T-helper 1 cell treated with Interleukin-12 subunit alpha and Interleukin-12 subunit beta and Interleukin-4 antibody, amounts not matched to agents 30 μg/mL and 1 μg/mL, for 36 hours (primary cell): ENCODE data around the gene ZNF296.

ENCODE experiments used
- H3K27ac Mint-ChIP-seq: one replicate; pipeline ENCODE4 v1.8.0; 2021; ENCODE audit warnings: mild to moderate bottlenecking, mixed read lengths
- H3K27me3 Mint-ChIP-seq: one replicate; pipeline ENCODE4 v1.8.0; 2021; ENCODE audit warnings: low read depth, mixed read lengths
- H3K36me3 Mint-ChIP-seq: one replicate; pipeline ENCODE4 v1.8.0; 2021; ENCODE audit warnings: low read depth, mixed read lengths
- H3K4me1 Mint-ChIP-seq: one replicate; pipeline ENCODE4 v1.8.0; 2021; ENCODE audit warnings: low read depth, mixed read lengths
- H3K4me3 Mint-ChIP-seq: one replicate; pipeline ENCODE4 v1.8.0; 2021; ENCODE audit warnings: mild to moderate bottlenecking, moderate library complexity, mixed read lengths
- H3K9me3 Mint-ChIP-seq: one replicate; pipeline ENCODE4 v1.8.0; 2021; ENCODE audit warnings: mixed read lengths

ZNF296 gene

GRCh38 chr19:45066921-45067661 lies 9.2 kb downstream of the ZNF296 start:
- Mint-ChIP-seq H3K4me3 (no peak overlapping the region), H3K36me3 (peaks cover 20% of the 10 kb centered on the region), H3K27ac (no peak overlapping the region)

GRCh38 chr19:45063851-45064801 lies 12.2 kb downstream of the ZNF296 start:
- Mint-ChIP-seq H3K9me3 (no peaks in the 10 kb centered on the region), H3K4me1 (peaks cover 3% of the 10 kb centered on the region), H3K36me3 (peaks cover 27% of the 10 kb centered on the region), H3K27me3 (no peaks in the 10 kb centered on the region), H3K27ac (peak overlapping the region; percentile 41), H3K4me3 (no peak overlapping the region)

More at GRCh38 chr19:45066921-45067661, 9.2 kb downstream of the ZNF296 start:
- H3K27me3 Mint-ChIP-seq = no peaks in the 10 kb centered on the region
- no peaks in the 10 kb centered on the region for H3K9me3 Mint-ChIP-seq
- no peaks in the 10 kb centered on the region for H3K4me1 Mint-ChIP-seq

GRCh38 chr19:45061965-45062364 lies 14.3 kb downstream of the ZNF296 start:
- Mint-ChIP-seq H3K27me3 (no peaks in the 10 kb centered on the region), H3K9me3 (no peaks in the 10 kb centered on the region), H3K36me3 (peaks cover 41% of the 10 kb centered on the region), H3K4me3 (no peak overlapping the region), H3K27ac (no peak overlapping the region), H3K4me1 (peaks cover 6% of the 10 kb centered on the region)

GRCh38 chr19:45059258-45059965 lies 16.9 kb downstream of the ZNF296 start:
- Mint-ChIP-seq H3K9me3 (no peaks in the 10 kb centered on the region), H3K27ac (no peak overlapping the region), H3K27me3 (no peaks in the 10 kb centered on the region), H3K4me1 (peaks cover 8% of the 10 kb centered on the region), H3K4me3 (no peak overlapping the region), H3K36me3 (peaks cover 45% of the 10 kb centered on the region)

- H3K4me1 Mint-ChIP-seq = peaks cover 8% of the 10 kb centered on the region
- no peak overlapping the region for H3K27ac Mint-ChIP-seq
- H3K9me3 Mint-ChIP-seq = no peaks in the 10 kb centered on the region
- H3K36me3 Mint-ChIP-seq = peaks cover 48% of the 10 kb centered on the region
- H3K4me3 Mint-ChIP-seq = no peak overlapping the region
- no peaks in the 10 kb centered on the region for H3K27me3 Mint-ChIP-seq
Observed at GRCh38 chr19:45058622-45059159, 17.6 kb downstream of the ZNF296 start.

- Mint-ChIP-seq H3K4me1 (peaks cover 8% of the 10 kb centered on the region), H3K27ac (no peak overlapping the region), H3K9me3 (no peaks in the 10 kb centered on the region), H3K36me3 (peaks cover 44% of the 10 kb centered on the region), H3K27me3 (no peaks in the 10 kb centered on the region), H3K4me3 (no peak overlapping the region)
Observed at GRCh38 chr19:45057444-45057843, 18.8 kb downstream of the ZNF296 start.

GRCh38 chr19:45056831-45057230 lies 19.4 kb downstream of the ZNF296 start:
- Mint-ChIP-seq H3K27me3 (no peaks in the 10 kb centered on the region), H3K4me3 (no peak overlapping the region), H3K27ac (no peak overlapping the region), H3K36me3 (peaks cover 47% of the 10 kb centered on the region), H3K9me3 (no peaks in the 10 kb centered on the region), H3K4me1 (peaks cover 11% of the 10 kb centered on the region)

GRCh38 chr19:45051929-45052579 lies 24.2 kb downstream of the ZNF296 start:
- Mint-ChIP-seq H3K27ac (no peak overlapping the region), H3K4me1 (peaks cover 15% of the 10 kb centered on the region), H3K27me3 (no peaks in the 10 kb centered on the region), H3K4me3 (no peak overlapping the region), H3K9me3 (no peaks in the 10 kb centered on the region), H3K36me3 (peaks cover 18% of the 10 kb centered on the region)

- Mint-ChIP-seq H3K36me3 (peaks cover 22% of the 10 kb centered on the region), H3K4me3 (no peak overlapping the region), H3K27me3 (no peaks in the 10 kb centered on the region), H3K27ac (no peak overlapping the region), H3K9me3 (no peaks in the 10 kb centered on the region), H3K4me1 (peaks cover 26% of the 10 kb centered on the region)
Observed at GRCh38 chr19:45050036-45050435, 26.2 kb downstream of the ZNF296 start.

GRCh38 chr19:45049073-45049736 lies 27.1 kb downstream of the ZNF296 start:
- H3K4me1 Mint-ChIP-seq = peaks cover 28% of the 10 kb centered on the region
- no peaks in the 10 kb centered on the region for H3K27me3 Mint-ChIP-seq
- H3K9me3 Mint-ChIP-seq = no peaks in the 10 kb centered on the region
- H3K27ac Mint-ChIP-seq = no peak overlapping the region
- H3K4me3 Mint-ChIP-seq = no peak overlapping the region
- peaks cover 20% of the 10 kb centered on the region for H3K36me3 Mint-ChIP-seq

- peak overlapping the region; percentile 47 for H3K4me3 Mint-ChIP-seq
- H3K36me3 Mint-ChIP-seq = peaks cover 16% of the 10 kb centered on the region
- H3K27me3 Mint-ChIP-seq = no peaks in the 10 kb centered on the region
- peak overlapping the region; percentile 75 for H3K27ac Mint-ChIP-seq
- no peaks in the 10 kb centered on the region for H3K9me3 Mint-ChIP-seq
- peaks cover 28% of the 10 kb centered on the region for H3K4me1 Mint-ChIP-seq
Observed at GRCh38 chr19:45047188-45047797, 29.0 kb downstream of the ZNF296 start.

- H3K27ac Mint-ChIP-seq = no peak overlapping the region
- peaks cover 34% of the 10 kb centered on the region for H3K4me1 Mint-ChIP-seq
- no peaks in the 10 kb centered on the region for H3K27me3 Mint-ChIP-seq
Observed at GRCh38 chr19:45046355-45046754, 29.9 kb downstream of the ZNF296 start.

GRCh38 chr19:45045671-45046353 lies 30.5 kb downstream of the ZNF296 start:
- Mint-ChIP-seq H3K27me3 (no peaks in the 10 kb centered on the region), H3K4me3 (no peak overlapping the region), H3K9me3 (no peaks in the 10 kb centered on the region), H3K27ac (no peak overlapping the region), H3K36me3 (peaks cover 22% of the 10 kb centered on the region), H3K4me1 (peaks cover 36% of the 10 kb centered on the region)

More at GRCh38 chr19:45046355-45046754, 29.9 kb downstream of the ZNF296 start:
- Mint-ChIP-seq H3K9me3 (no peaks in the 10 kb centered on the region), H3K4me3 (peak overlapping the region; percentile 30), H3K36me3 (peaks cover 20% of the 10 kb centered on the region)
